Nephron (organoid): ENCODE measurements around the gene ARRB1.
A peak's percentile ranks its signal among the peaks of the same experiment; 100 is the strongest.

Experiments
- H3K27ac Mint-ChIP-seq, 3 experiments: 2 replicates each; pipeline ENCODE4 v1.8.0; 2020; ENCODE audit warnings: mixed read lengths in 3 of 3, mild to moderate bottlenecking in 2 of 3, moderate library complexity in 1 of 3
- H3K27me3 Mint-ChIP-seq: 2 replicates; pipeline ENCODE4 v1.8.0; 2021; ENCODE audit warnings: low read depth, mild to moderate bottlenecking, moderate library complexity, mixed read lengths
- H3K36me3 Mint-ChIP-seq: 2 replicates; pipeline ENCODE4 v1.8.0; 2020; ENCODE audit warnings: low read depth, mixed read lengths
- H3K4me1 Mint-ChIP-seq: 2 replicates; pipeline ENCODE4 v1.8.0; 2020; ENCODE audit warnings: mixed read lengths
- H3K4me3 Mint-ChIP-seq, 3 experiments: 2 replicates each; pipeline ENCODE4 v1.8.0; 2020; ENCODE audit warnings: mild to moderate bottlenecking in 3 of 3, mixed read lengths in 3 of 3, moderate library complexity in 2 of 3
- H3K9me3 Mint-ChIP-seq: 2 replicates; pipeline ENCODE4 v1.8.0; 2020; ENCODE audit warnings: mixed read lengths
- CTCF ChIP-seq, 3 experiments: fragments of 200-600 bp; sonication (generic); IDR thresholded peaks; one replicate each; pipeline ENCODE4 v1.5.0; 2021; ENCODE audit warnings: antibody characterized with exemption in 3 of 3; ENCODE audit not compliant: unreplicated experiment in 3 of 3

ARRB1 gene

GRCh38 chr11:75245356-75246005 is 106.0 kb downstream of the ARRB1 start:
- Mint-ChIP-seq H3K27me3 (peaks cover 71% of the 10 kb centered on the region), H3K36me3 (no peaks in the 10 kb centered on the region)

GRCh38 chr11:75244052-75244814 is 107.2 kb downstream of the ARRB1 start:
- H3K4me3 Mint-ChIP-seq: peak overlapping the region in 2 of 3 experiments; percentile 24 to 49
- no peak for TF ChIP-seq CTCF (IDR thresholded peaks at IDR 0.05; ENCODE audit: unreplicated experiment in 3 of 3)

More at GRCh38 chr11:75245356-75246005, 106.0 kb downstream of the ARRB1 start:
- H3K27ac Mint-ChIP-seq: no peak overlapping the region
- TF ChIP-seq CTCF (IDR thresholded peaks at IDR 0.05; ENCODE audit: unreplicated experiment in 3 of 3): no peak
- no peaks in the 10 kb centered on the region for H3K9me3 Mint-ChIP-seq
- no peaks in the 10 kb centered on the region for H3K4me1 Mint-ChIP-seq
- no peak overlapping the region for H3K4me3 Mint-ChIP-seq

GRCh38 chr11:75242722-75243600 is 108.5 kb downstream of the ARRB1 start:
- H3K4me1 Mint-ChIP-seq: no peaks in the 10 kb centered on the region

More at GRCh38 chr11:75244052-75244814, 107.2 kb downstream of the ARRB1 start:
- Mint-ChIP-seq H3K36me3 (no peaks in the 10 kb centered on the region), H3K4me1 (no peaks in the 10 kb centered on the region), H3K27ac (no peak overlapping the region), H3K9me3 (no peaks in the 10 kb centered on the region), H3K27me3 (peaks cover 71% of the 10 kb centered on the region)

GRCh38 chr11:75241906-75242644 is 109.4 kb downstream of the ARRB1 start:
- Mint-ChIP-seq H3K9me3 (no peaks in the 10 kb centered on the region), H3K4me3 (peak overlapping the region; percentile 74 to 85 (median 83))

More at GRCh38 chr11:75242722-75243600, 108.5 kb downstream of the ARRB1 start:
- Mint-ChIP-seq H3K36me3 (no peaks in the 10 kb centered on the region), H3K9me3 (no peaks in the 10 kb centered on the region), H3K4me3 (peak overlapping the region; percentile 77 to 85 (median 83)), H3K27me3 (peaks cover 76% of the 10 kb centered on the region), H3K27ac (no peak overlapping the region)
- no peak for TF ChIP-seq CTCF (IDR thresholded peaks at IDR 0.05; ENCODE audit: unreplicated experiment in 3 of 3)

More at GRCh38 chr11:75241906-75242644, 109.4 kb downstream of the ARRB1 start:
- no peak for TF ChIP-seq CTCF (IDR thresholded peaks at IDR 0.05; ENCODE audit: unreplicated experiment in 3 of 3)
- Mint-ChIP-seq H3K27ac (peak overlapping the region in 1 of 3 experiments; percentile 46), H3K36me3 (no peaks in the 10 kb centered on the region), H3K27me3 (peaks cover 82% of the 10 kb centered on the region), H3K4me1 (no peaks in the 10 kb centered on the region)
